Effector memory CD8-positive, alpha-beta T cell (primary cell): ENCODE results near the gene KCNQ1.
A peak's percentile ranks its signal among the peaks of the same experiment; 100 is the strongest.

Experiments used
- ATAC-seq: fragments of 150-1000 bp; cut with Tn5 transposase; replicated peaks from 2 replicates; pipeline ENCODE4 v1.10.0; 2021; ENCODE audit warnings: mild to moderate bottlenecking, moderate library complexity
- DNase-seq, 3 experiments: peaks; one replicate each; pipeline ENCODE4 v3.0.0; 2021
- H3K27ac Mint-ChIP-seq, 2 donors: one replicate each; pipeline ENCODE4 v1.8.0; 2022; ENCODE audit warnings: mild to moderate bottlenecking in 2 of 2, mixed read lengths in 2 of 2, moderate library complexity in 2 of 2
- H3K27me3 Mint-ChIP-seq, 2 donors: one replicate each; pipeline ENCODE4 v1.8.0; 2022; ENCODE audit warnings: mixed read lengths in 2 of 2
- H3K36me3 Mint-ChIP-seq: one replicate; pipeline ENCODE4 v1.8.0; 2022; ENCODE audit warnings: mild to moderate bottlenecking, moderate library complexity, mixed read lengths; ENCODE audit not compliant: insufficient read depth
- H3K4me1 Mint-ChIP-seq, 2 donors: one replicate each; pipeline ENCODE4 v1.8.0; 2022; ENCODE audit warnings: low read depth in 2 of 2, mixed read lengths in 2 of 2
- H3K4me3 Mint-ChIP-seq, 2 donors: one replicate each; pipeline ENCODE4 v1.8.0; 2022; ENCODE audit warnings: mild to moderate bottlenecking in 2 of 2, mixed read lengths in 2 of 2, moderate library complexity in 2 of 2
- H3K9me3 Mint-ChIP-seq, 2 donors: one replicate each; pipeline ENCODE4 v1.8.0; 2022; ENCODE audit warnings: mixed read lengths in 2 of 2

Gene KCNQ1

GRCh38 chr11:2532704-2533586 lies 88.1 kb downstream of the KCNQ1 start:
- peak; percentile 91 for ATAC-seq
- peaks cover 7% of the 10 kb centered on the region for H3K36me3 Mint-ChIP-seq
- H3K27ac Mint-ChIP-seq, result no peak overlapping the region
- peak; percentile 90 to 91 (median 90) for DNase-seq
- peak overlapping the region; percentile 56 to 69 for H3K4me3 Mint-ChIP-seq
- no peaks in the 10 kb centered on the region for H3K9me3 Mint-ChIP-seq
- H3K27me3 Mint-ChIP-seq, result peaks cover 0 to 9% of the 10 kb centered on the region in 2 donors
- peaks cover 8 to 19% of the 10 kb centered on the region in 2 donors for H3K4me1 Mint-ChIP-seq

- Mint-ChIP-seq H3K9me3 (no peaks in the 10 kb centered on the region), H3K4me3 (peak overlapping the region in 1 of 2 donors; percentile 56), H3K4me1 (peaks cover 8 to 19% of the 10 kb centered on the region in 2 donors), H3K27me3 (peaks cover 0 to 2% of the 10 kb centered on the region in 2 donors), H3K27ac (no peak overlapping the region), H3K36me3 (peaks cover 7% of the 10 kb centered on the region)
- peak; percentile 18 for ATAC-seq
- peak in 1 of 3 experiments; percentile 13 for DNase-seq
Measured at GRCh38 chr11:2533587-2534133, 88.9 kb downstream of the KCNQ1 start.

GRCh38 chr11:2534134-2534956 lies 89.5 kb downstream of the KCNQ1 start:
- Mint-ChIP-seq H3K27me3 (no peaks in the 10 kb centered on the region), H3K9me3 (no peaks in the 10 kb centered on the region), H3K36me3 (peaks cover 7% of the 10 kb centered on the region), H3K4me3 (peak overlapping the region in 1 of 2 donors; percentile 56), H3K27ac (no peak overlapping the region), H3K4me1 (peaks cover 8 to 19% of the 10 kb centered on the region in 2 donors)
- ATAC-seq (no peak), DNase-seq (no peak)

GRCh38 chr11:2534957-2535672 lies 90.3 kb downstream of the KCNQ1 start:
- no peak for DNase-seq
- H3K36me3 Mint-ChIP-seq, result peaks cover 7% of the 10 kb centered on the region
- H3K4me1 Mint-ChIP-seq, result peaks cover 8 to 19% of the 10 kb centered on the region in 2 donors
- no peaks in the 10 kb centered on the region for H3K27me3 Mint-ChIP-seq
- H3K9me3 Mint-ChIP-seq, result no peaks in the 10 kb centered on the region
- ATAC-seq, result no peak
- H3K27ac Mint-ChIP-seq, result no peak overlapping the region
- H3K4me3 Mint-ChIP-seq, result no peak overlapping the region

- H3K27me3 Mint-ChIP-seq, result no peaks in the 10 kb centered on the region
- H3K4me1 Mint-ChIP-seq, result peaks cover 8 to 19% of the 10 kb centered on the region in 2 donors
- H3K9me3 Mint-ChIP-seq, result no peaks in the 10 kb centered on the region
- H3K36me3 Mint-ChIP-seq, result peaks cover 7% of the 10 kb centered on the region
- DNase-seq (no peak), ATAC-seq (no peak)
- no peak overlapping the region for H3K27ac Mint-ChIP-seq
- no peak overlapping the region for H3K4me3 Mint-ChIP-seq
Measured at GRCh38 chr11:2535673-2536439, 91.0 kb downstream of the KCNQ1 start.

GRCh38 chr11:2536440-2536989 lies 91.7 kb downstream of the KCNQ1 start:
- no peaks in the 10 kb centered on the region for H3K27me3 Mint-ChIP-seq
- H3K36me3 Mint-ChIP-seq, result peaks cover 7% of the 10 kb centered on the region
- H3K4me1 Mint-ChIP-seq, result peaks cover 7 to 18% of the 10 kb centered on the region in 2 donors
- no peak overlapping the region for H3K4me3 Mint-ChIP-seq
- DNase-seq (no peak), ATAC-seq (no peak)
- H3K9me3 Mint-ChIP-seq, result no peaks in the 10 kb centered on the region
- no peak overlapping the region for H3K27ac Mint-ChIP-seq

- Mint-ChIP-seq H3K4me3 (no peak overlapping the region), H3K27me3 (no peaks in the 10 kb centered on the region), H3K9me3 (no peaks in the 10 kb centered on the region), H3K27ac (no peak overlapping the region), H3K36me3 (peaks cover 5% of the 10 kb centered on the region), H3K4me1 (peaks cover 5 to 15% of the 10 kb centered on the region in 2 donors)
- ATAC-seq (no peak), DNase-seq (no peak)
Measured at GRCh38 chr11:2537010-2537705, 92.3 kb downstream of the KCNQ1 start.

GRCh38 chr11:2537896-2538724 lies 93.3 kb downstream of the KCNQ1 start:
- no peak for ATAC-seq
- H3K27me3 Mint-ChIP-seq, result no peaks in the 10 kb centered on the region
- no peak overlapping the region for H3K4me3 Mint-ChIP-seq
- peaks cover under 1 to 6% of the 10 kb centered on the region in 2 donors for H3K4me1 Mint-ChIP-seq
- DNase-seq, result no peak
- no peaks in the 10 kb centered on the region for H3K36me3 Mint-ChIP-seq
- no peak overlapping the region for H3K27ac Mint-ChIP-seq
- H3K9me3 Mint-ChIP-seq, result no peaks in the 10 kb centered on the region

GRCh38 chr11:2538951-2539350 lies 94.1 kb downstream of the KCNQ1 start:
- H3K27me3 Mint-ChIP-seq, result no peaks in the 10 kb centered on the region
- no peak overlapping the region for H3K27ac Mint-ChIP-seq
- no peak overlapping the region for H3K4me3 Mint-ChIP-seq
- H3K4me1 Mint-ChIP-seq, result no peaks in the 10 kb centered on the region
- ATAC-seq (no peak), DNase-seq (no peak)
- H3K9me3 Mint-ChIP-seq, result no peaks in the 10 kb centered on the region
- no peaks in the 10 kb centered on the region for H3K36me3 Mint-ChIP-seq

- DNase-seq, result no peak
- Mint-ChIP-seq H3K36me3 (no peaks in the 10 kb centered on the region), H3K27me3 (no peaks in the 10 kb centered on the region), H3K4me1 (no peaks in the 10 kb centered on the region), H3K9me3 (no peaks in the 10 kb centered on the region), H3K4me3 (no peak overlapping the region), H3K27ac (no peak overlapping the region)
- ATAC-seq, result no peak
Measured at GRCh38 chr11:2539371-2540222, 94.8 kb downstream of the KCNQ1 start.
